HG03097 (cell line): ENCODE results near the gene KLF1.

Source experiments
- ATAC-seq: cut with Tn5 transposase; IDR thresholded peaks from one replicate; pipeline ENCODE4 v1.9.1; 2021; ENCODE audit not compliant: unreplicated experiment, low FRiP score

Gene KLF1

GRCh38 chr19:12838886-12839756 is 47.9 kb downstream of the KLF1 start:
- no peak for ATAC-seq

- no peak for ATAC-seq
Observed at GRCh38 chr19:12838182-12838885, 48.7 kb downstream of the KLF1 start, which contains the start of gene MAST1. Gene MAST1 (plus strand): TSS chr19:12838515. CDS start chr19:12838573, 58 bp downstream.

GRCh38 chr19:12837225-12837624 is 49.8 kb downstream of the KLF1 start:
- ATAC-seq: no peak

- no peak for ATAC-seq
Observed at GRCh38 chr19:12836529-12836863, 50.5 kb downstream of the KLF1 start.

GRCh38 chr19:12834976-12835757 is 51.8 kb downstream of the KLF1 start:
- no peak for ATAC-seq

- no peak for ATAC-seq
Observed at GRCh38 chr19:12834566-12834943, 52.4 kb downstream of the KLF1 start, which contains the start of gene RTBDN. Gene RTBDN (minus strand): TSS chr19:12834579. CDS start chr19:12829979, 4,600 bp downstream.
